H1 (cell line): Measurements from ENCODE around the gene ASTN2. TPM values are rescaled to one million over a fixed set of nuclear protein-coding genes. Genes with fewer than 3 reads are reported as not detected.

Experiments used
- CTCF ChIA-PET: fragments of 300-600 bp; sonication (Branson Sonifier 250); formaldehyde crosslinking; loops from one replicate; lab custom pipeline; 2021; ENCODE audit not compliant: partially characterized antibody; lab: Charles Lee
- POLR2A ChIA-PET: fragments of 300-600 bp; sonication (Branson Sonifier 250); formaldehyde crosslinking; loops from one replicate; lab custom pipeline; 2021; ENCODE audit warnings: inconsistent platforms; ENCODE audit not compliant: partially characterized antibody; lab: Charles Lee
- DNase-seq, 2 experiments: peaks; one replicate each; pipeline versions ENCODE4 v3.0.0 to v3.0.0-alpha.2; 2010 to 2022; ENCODE audit warnings: low spot score in 2 of 2, low read depth in 1 of 2, mixed read lengths in 1 of 2
- FAIRE-seq: peaks from 2 replicates; lab custom pipeline; 2011; peaks lifted over from hg19 to GRCh38; lab: Jason Lieb, UNC
- H2AFZ ChIP-seq: 2 replicates; pipeline ENCODE4 v1.8.1; 2012; ENCODE audit warnings: low read length, inconsistent platforms
- H2AK5ac ChIP-seq: 2 replicates; pipeline ENCODE4 v1.6.1; 2013; ENCODE audit warnings: low read depth, low read length
- H2BK120ac ChIP-seq: replicated peaks from 2 replicates; pipeline ENCODE3; 2013; ENCODE audit warnings: low read depth, low read length, inconsistent platforms
- H2BK12ac ChIP-seq: 2 replicates; pipeline ENCODE4 v1.6.1; 2013; ENCODE audit warnings: low read depth, low read length
- H2BK15ac ChIP-seq: 2 replicates; pipeline ENCODE4 v1.6.1; 2013; ENCODE audit warnings: low read length
- H2BK20ac ChIP-seq: 2 replicates; pipeline ENCODE4 v1.6.1; 2013; ENCODE audit warnings: low read length
- H2BK5ac ChIP-seq: 2 replicates; pipeline ENCODE4 v1.6.1; 2013; ENCODE audit warnings: low read depth, low read length
- H3K14ac ChIP-seq: 2 replicates; pipeline ENCODE4 v1.6.1; 2013; ENCODE audit warnings: inconsistent platforms; ENCODE audit not compliant: insufficient read length
- H3K18ac ChIP-seq: 2 replicates; pipeline ENCODE4 v1.6.1; 2013; ENCODE audit warnings: low read length; ENCODE audit errors: extremely low read depth
- H3K23ac ChIP-seq: 2 replicates; pipeline ENCODE4 v1.6.1; 2013; ENCODE audit warnings: inconsistent platforms; ENCODE audit not compliant: insufficient read length
- H3K23me2 ChIP-seq: 2 replicates; pipeline ENCODE4 v1.6.1; 2013; ENCODE audit warnings: low read depth, low read length
- H3K27ac ChIP-seq: 2 replicates; pipeline ENCODE4 v1.6.1; 2011; ENCODE audit warnings: low read depth, low read length, inconsistent platforms
- H3K27me3 ChIP-seq, 4 experiments: replicated peaks in 1 of 4; 1 replicate in 1 of 4; 2 replicates in 3 of 4; pipeline versions ENCODE4 v1.6.1 to v1.8.1; 2011 to 2013; ENCODE audit warnings: low read length in 3 of 4, mild to moderate bottlenecking in 3 of 4, inconsistent platforms in 2 of 4, mixed read lengths in 2 of 4, moderate library complexity in 1 of 4; ENCODE audit not compliant: control insufficient read depth in 3 of 4, insufficient read depth in 3 of 4; ENCODE audit errors: extremely low read depth in 1 of 4
- H3K36me3 ChIP-seq, 4 experiments: 2 replicates each; pipeline versions ENCODE4 v1.6.1 to v1.8.1; 2011 to 2013; ENCODE audit warnings: mild to moderate bottlenecking in 4 of 4, low read length in 3 of 4, moderate library complexity in 2 of 4, control low read depth in 1 of 4, inconsistent platforms in 1 of 4; ENCODE audit not compliant: insufficient read depth in 4 of 4, control insufficient read depth in 2 of 4
- H3K4ac ChIP-seq: replicated peaks from 2 replicates; pipeline ENCODE3; 2013; ENCODE audit warnings: low read length, low read depth, mixed read lengths, inconsistent platforms; ENCODE audit not compliant: insufficient read length
- H3K4me1 ChIP-seq, 4 experiments: replicated peaks in 1 of 4; 1 replicate in 1 of 4; 2 replicates in 3 of 4; pipeline versions ENCODE4 v1.6.1 to v1.8.1; 2011 to 2013; ENCODE audit warnings: low read length in 3 of 4, inconsistent platforms in 2 of 4, mixed read lengths in 1 of 4; ENCODE audit not compliant: insufficient read depth in 4 of 4, control insufficient read depth in 3 of 4
- H3K4me2 ChIP-seq, 2 experiments: 2 replicates each; pipeline versions ENCODE4 v1.6.1 to v1.8.1; 2011 to 2013; ENCODE audit warnings: low read depth in 2 of 2, low read length in 2 of 2, control low read depth in 1 of 2, inconsistent platforms in 1 of 2, mild to moderate bottlenecking in 1 of 2; ENCODE audit not compliant: insufficient read depth in 1 of 2
- H3K4me3 ChIP-seq, 4 experiments: fragments of 200-600, 300-600 bp in 1 of 4; sonication (generic), shearing (Covaris generic), sonication (Bioruptor Twin) in 1 of 4; 2 replicates each; pipeline versions ENCODE4 v1.5.1 to v1.8.1; 2011 to 2016; ENCODE audit warnings: low read length in 4 of 4, low read depth in 3 of 4, control low read depth in 2 of 4, inconsistent platforms in 2 of 4, mild to moderate bottlenecking in 2 of 4, mixed read lengths in 1 of 4, moderate library complexity in 1 of 4; ENCODE audit not compliant: insufficient read depth in 2 of 4; ENCODE audit errors: extremely low read depth in 1 of 4
- H3K56ac ChIP-seq: replicated peaks from 2 replicates; pipeline ENCODE3; 2013; ENCODE audit warnings: low read depth, mild to moderate bottlenecking, mixed read lengths, low read length, inconsistent platforms; ENCODE audit not compliant: insufficient read length
- H3K79me1 ChIP-seq: 2 replicates; pipeline ENCODE4 v1.6.1; 2013; ENCODE audit warnings: low read depth, low read length, control low read depth
- H3K79me2 ChIP-seq, 2 experiments: 2 replicates each; pipeline versions ENCODE4 v1.6.1 to v1.8.1; 2012 to 2013; ENCODE audit warnings: low read length in 2 of 2, mild to moderate bottlenecking in 2 of 2, inconsistent platforms in 1 of 2; ENCODE audit not compliant: insufficient read depth in 2 of 2, control insufficient read depth in 1 of 2
- H3K9ac ChIP-seq, 4 experiments: replicated peaks in 1 of 4; 1 replicate in 1 of 4; 2 replicates in 3 of 4; pipeline versions ENCODE4 v1.6.1 to v1.8.1; 2011 to 2013; ENCODE audit warnings: low read depth in 3 of 4, low read length in 3 of 4, control low read depth in 2 of 4, mild to moderate bottlenecking in 2 of 4, moderate library complexity in 2 of 4, inconsistent platforms in 1 of 4; ENCODE audit errors: extremely low read depth in 1 of 4
- H3K9me3 ChIP-seq, 2 experiments: 2 replicates each; pipeline versions ENCODE4 v1.6.1 to v1.8.1; 2012 to 2013; ENCODE audit warnings: mild to moderate bottlenecking in 2 of 2, moderate library complexity in 2 of 2, control low read depth in 1 of 2, inconsistent platforms in 1 of 2, low read depth in 1 of 2, low read length in 1 of 2, mixed read lengths in 1 of 2; ENCODE audit not compliant: insufficient read depth in 2 of 2
- H4K20me1 ChIP-seq, 2 experiments: replicated peaks in 1 of 2; 2 replicates each; pipeline versions ENCODE3 to v1.8.1; 2011 to 2013; ENCODE audit warnings: inconsistent platforms in 2 of 2, low read length in 2 of 2, mild to moderate bottlenecking in 1 of 2; ENCODE audit not compliant: insufficient read depth in 2 of 2, control insufficient read depth in 1 of 2
- H4K5ac ChIP-seq: 2 replicates; pipeline ENCODE4 v1.6.1; 2013; ENCODE audit warnings: low read length, low read depth, mixed read lengths, inconsistent platforms; ENCODE audit not compliant: insufficient read length
- H4K8ac ChIP-seq: 2 replicates; pipeline ENCODE4 v1.8.0; 2013; ENCODE audit warnings: mild to moderate bottlenecking, moderate library complexity, low read length, inconsistent platforms; ENCODE audit not compliant: insufficient read depth; ENCODE audit errors: extremely low read depth
- H4K91ac ChIP-seq: replicated peaks from 2 replicates; pipeline ENCODE3; 2013; ENCODE audit warnings: low read length, mixed read lengths, inconsistent platforms; ENCODE audit not compliant: insufficient read length
- ATF3 ChIP-seq: IDR thresholded peaks from 2 replicates; pipeline ENCODE4 v1.6.1; 2011; ENCODE audit warnings: low read depth, mild to moderate bottlenecking, low read length; ENCODE audit not compliant: insufficient read depth
- BCL11A ChIP-seq, 2 experiments: IDR thresholded peaks; one replicate each; pipeline ENCODE4 v1.6.1; 2011; ENCODE audit warnings: low read depth in 2 of 2, low read length in 2 of 2, mild to moderate bottlenecking in 2 of 2
- CBX8 ChIP-seq: fragments of 300-800, 300-1000 bp; sonication (generic); IDR thresholded peaks from 2 replicates; pipeline ENCODE4 v1.7.1; 2016; ENCODE audit warnings: low read depth, low read length, borderline replicate concordance
- CEBPB ChIP-seq: IDR thresholded peaks from 2 replicates; pipeline ENCODE4 v1.6.1; 2012; ENCODE audit warnings: low read depth, low read length
- EZH2 ChIP-seq: fragments of 200-600 bp; sonication (generic); IDR thresholded peaks from 2 replicates; pipeline ENCODE4 v1.7.1; 2012; ENCODE audit warnings: low read depth, mild to moderate bottlenecking, moderate library complexity, low read length, inconsistent platforms; ENCODE audit not compliant: severe bottlenecking
- GABPA ChIP-seq: IDR thresholded peaks from 2 replicates; pipeline ENCODE4 v1.6.1; 2011; ENCODE audit warnings: mild to moderate bottlenecking, low read length, moderate library complexity, borderline replicate concordance; ENCODE audit not compliant: insufficient read depth
- GTF2F1 ChIP-seq: IDR thresholded peaks from 2 replicates; pipeline ENCODE4 v1.6.1; 2012; ENCODE audit warnings: low read depth, low read length, improper control_type of control experiment, borderline replicate concordance
- HDAC6 ChIP-seq: IDR thresholded peaks from one replicate; pipeline ENCODE4 v1.7.1; 2012; ENCODE audit warnings: low read depth, mild to moderate bottlenecking, inconsistent platforms, low read length, moderate library complexity
- KDM5A ChIP-seq: fragments of 200-600 bp; IDR thresholded peaks from 2 replicates; pipeline ENCODE4 v1.7.1; 2012; ENCODE audit warnings: mild to moderate bottlenecking, low read length, inconsistent platforms, mixed read lengths
- PHF8 ChIP-seq: fragments of 200-600 bp; sonication (generic); conservative IDR thresholded peaks from 2 replicates; pipeline ENCODE4 v1.7.1; 2012; ENCODE audit warnings: low read depth, mild to moderate bottlenecking, inconsistent platforms, low read length, moderate library complexity
- RBBP5 ChIP-seq: IDR thresholded peaks from 2 replicates; pipeline ENCODE4 v1.7.1; 2012; ENCODE audit warnings: low read depth, mild to moderate bottlenecking, inconsistent platforms, low read length, moderate library complexity, borderline replicate concordance
- SUZ12 ChIP-seq: fragments of 200-600 bp; sonication (generic); IDR thresholded peaks from 2 replicates; pipeline ENCODE4 v1.6.1; 2012; ENCODE audit warnings: mild to moderate bottlenecking, inconsistent platforms, low read length, moderate library complexity, mixed read lengths
- WGBS, 2 experiments: shearing (Covaris generic) in 1 of 2; methylation state at CpG; one replicate each; pipeline versions ENCODE4 v1.1.6 to v1.1.7; 2013 to 2015; ENCODE audit warnings: low lambda C conversion rate in 2 of 2, mixed read lengths in 2 of 2, inconsistent platforms in 1 of 2, low coverage in 1 of 2, missing lambda C conversion rate in 1 of 2; ENCODE audit not compliant: insufficient replicate concordance in 2 of 2, insufficient coverage in 1 of 2, insufficient read length in 1 of 2; ENCODE audit errors: extremely low coverage in 1 of 2, missing lambda C conversion rate in 1 of 2; 5-methylcytosine and 5-hydroxymethylcytosine counted together
- polyA plus RNA-seq, 7 experiments: library from polyadenylated mRNA; depleted of rRNA in 3 of 7; stranded (reverse) in 5 of 7; unstranded in 2 of 7; fragments of >200 nt in 5 of 7; fragments of 200-250 nt in 2 of 7; gene quantifications; 1 replicate in 5 of 7; 2 replicates in 1 of 7; 4 replicates in 1 of 7; pipeline versions ENCODE4 v1.2.1 to v1.2.3, GENCODE V29; 2011 to 2013; ENCODE audit warnings: missing spikeins in 2 of 7, mixed read lengths in 2 of 7
- total RNA-seq: library from RNA; stranded (reverse); fragmentation: NEBNext Ultra II Directional; extraction: Animal tissue kit (Norgen Biotek cat#: 25700); gene quantifications from 2 replicates; pipeline ENCODE4 v1.2.1, GENCODE V29; 2021

Gene ASTN2
- total and polyA plus RNA-seq, 2 of the 8 experiments (the other 6 are each of a cell fraction or from before 2014, with no cell fraction given): 8.2 to 13.7 TPM

DNA sequence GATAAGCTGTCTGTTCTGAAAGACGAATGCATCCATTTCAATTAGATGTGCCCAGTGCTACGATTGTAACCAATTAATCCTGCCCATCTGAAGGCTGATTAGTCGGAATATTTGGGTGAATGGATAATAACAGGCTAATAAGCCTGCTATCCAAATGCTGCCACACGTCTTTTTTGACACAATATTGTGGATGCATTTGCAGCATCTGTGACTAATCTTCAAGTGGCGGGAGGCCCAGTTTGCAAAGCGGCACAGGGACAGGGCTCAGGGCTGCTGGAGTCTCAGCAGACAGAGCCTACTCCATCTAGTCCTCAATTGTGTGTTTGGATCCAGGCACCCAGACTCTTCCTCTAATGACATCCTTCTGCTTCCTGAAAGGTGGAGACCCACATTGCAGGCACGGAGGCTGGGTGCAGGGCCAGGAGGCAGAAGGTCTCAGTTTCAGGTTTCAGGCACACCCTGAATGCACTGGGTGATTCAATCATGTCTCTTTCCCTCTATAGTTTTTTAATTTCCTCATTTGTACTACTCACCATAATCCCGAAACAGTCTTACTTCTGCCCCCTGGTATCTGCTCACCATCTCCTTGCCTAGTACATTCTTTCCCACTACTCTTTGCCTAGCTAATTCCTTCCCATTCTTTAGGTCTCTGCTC, 169.6 kb downstream of the ASTN2 start:
- no peaks in the 10 kb centered on the region; the same call in 1 of the 2 replicates for H3K23me2 ChIP-seq
- 91% methylated on average over 8 of the region's 8 CpGs; no CpG with 5 or more reads in 1 of the 2 experiments for WGBS, 2 experiments
- POLR2A ChIA-PET: no interaction called here

More for the DNA sequence above, 169.6 kb downstream of the ASTN2 start:
- Histone ChIP-seq H3K36me3 (no peaks in the 10 kb centered on the region), H3K23ac (no peak overlapping the region), H3K79me2 (no peaks in the 10 kb centered on the region), H4K5ac (no peak overlapping the region), H3K4me3 (no peak overlapping the region), H4K8ac (no peak overlapping the region), H2BK12ac (no peak overlapping the region), H3K4me1 (no peaks in the 10 kb centered on the region), H2AFZ (no peak overlapping the region), H3K27ac (no peak overlapping the region), H3K9me3 (peaks cover under 1 to 11% of the 10 kb centered on the region in 2 experiments; a peak in 2 of 4 replicates), H3K14ac (no peak overlapping the region), H3K4me2 (no peak overlapping the region), H2BK5ac (no peak overlapping the region), H2AK5ac (no peak overlapping the region), H3K56ac (no peak overlapping the region), H4K91ac (no peak overlapping the region), H2BK20ac (no peak overlapping the region; the same call in 1 of the 2 replicates), H3K4ac (no peak overlapping the region), H2BK15ac (no peak overlapping the region), H3K9ac (no peak overlapping the region), H3K18ac (no peak overlapping the region), H3K27me3 (no peaks in the 10 kb centered on the region), H2BK120ac (no peak overlapping the region), H3K79me1 (no peaks in the 10 kb centered on the region), H4K20me1 (no peaks in the 10 kb centered on the region)
- CTCF ChIA-PET: interaction anchor here (0.8 to 6.7 kb wide), 9 partner anchors 13 to 196 kb away, joined by 3 to 87 read pairs (median 3); no protein-coding TSS in a partner anchor
- TF ChIP-seq GABPA: no peak
- no peak for TF ChIP-seq PHF8
- no peak for TF ChIP-seq CBX8
- no peak for TF ChIP-seq EZH2
- TF ChIP-seq CEBPB: no peak
- no peak for TF ChIP-seq ATF3
- no peak for TF ChIP-seq GTF2F1
- no peak for TF ChIP-seq RBBP5
- no peak for TF ChIP-seq HDAC6
- no peak for TF ChIP-seq KDM5A
- no peak for TF ChIP-seq BCL11A (IDR thresholded peaks at IDR 0.05; ENCODE audit: low read depth in 2 of 2, low read length in 2 of 2)
- TF ChIP-seq SUZ12: no peak
- no peak for DNase-seq
- no peak for FAIRE-seq
